Measurements from ENCODE around the gene PPARG.
"Not testable (repeated sequence)": the region's sequence is repeated elsewhere in the genome, so short reads cannot be mapped to it uniquely, and the experiment has no call there.

Gene PPARG

DNA sequence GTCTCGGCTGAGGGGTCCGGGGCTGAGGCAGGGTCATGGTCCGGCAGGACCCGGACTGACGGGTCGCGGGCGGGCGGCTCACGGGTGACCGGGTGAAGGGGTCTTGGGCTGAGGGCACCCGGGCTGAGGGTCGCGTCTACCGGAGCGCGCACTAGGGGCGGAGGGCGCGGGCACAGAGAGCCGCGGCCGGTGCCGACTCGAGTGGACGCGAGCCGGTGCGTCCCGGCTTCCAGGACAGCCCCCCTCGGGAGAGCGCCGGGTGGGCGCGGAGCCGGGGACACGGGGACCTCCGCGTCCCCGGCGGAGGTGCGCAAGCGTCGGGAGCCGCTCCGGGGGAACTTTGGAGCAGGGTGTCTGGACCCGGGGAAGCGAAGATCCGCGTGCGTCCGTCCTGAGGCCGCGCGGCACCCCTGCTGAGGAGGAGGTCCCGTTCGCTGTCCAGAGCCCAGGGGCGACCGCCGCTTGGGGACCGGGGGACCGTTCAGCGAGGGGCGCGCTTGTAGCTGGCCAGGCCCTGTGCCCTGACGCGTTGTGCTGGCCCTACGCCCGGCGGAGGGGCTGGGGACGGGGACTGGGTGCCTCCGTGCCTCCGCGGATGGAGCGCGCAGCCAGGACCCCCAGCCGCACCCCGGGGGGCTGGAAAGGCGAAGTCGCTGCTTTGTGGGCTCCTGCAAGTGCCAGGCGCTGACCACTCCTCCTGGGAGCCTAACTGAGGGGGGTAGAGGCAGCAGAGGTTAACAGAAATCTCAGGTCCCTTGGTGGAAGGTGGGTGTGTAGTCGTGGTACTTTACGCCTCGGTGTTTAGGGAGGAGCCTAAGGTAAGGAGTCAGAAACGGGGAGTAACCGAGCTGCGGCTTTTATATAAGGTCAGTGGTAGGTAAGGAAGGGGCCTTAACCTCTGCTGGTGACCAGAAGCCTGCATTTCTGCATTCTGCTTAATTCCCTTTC, at the start of gene PPARG:
Gene PPARG, plus strand, starts transcription at position 889 of the 948 bp plus-strand sequence. CDS start 90,642 bp downstream, outside the sequence.
- DNase-seq, result no peak

GRCh38 chr3:12239301-12239700, 49.6 kb upstream of the PPARG start:
- no peak for DNase-seq

- no peak for DNase-seq
Measured at GRCh38 chr3:12242772-12243171, 46.1 kb upstream of the PPARG start.

DNA sequence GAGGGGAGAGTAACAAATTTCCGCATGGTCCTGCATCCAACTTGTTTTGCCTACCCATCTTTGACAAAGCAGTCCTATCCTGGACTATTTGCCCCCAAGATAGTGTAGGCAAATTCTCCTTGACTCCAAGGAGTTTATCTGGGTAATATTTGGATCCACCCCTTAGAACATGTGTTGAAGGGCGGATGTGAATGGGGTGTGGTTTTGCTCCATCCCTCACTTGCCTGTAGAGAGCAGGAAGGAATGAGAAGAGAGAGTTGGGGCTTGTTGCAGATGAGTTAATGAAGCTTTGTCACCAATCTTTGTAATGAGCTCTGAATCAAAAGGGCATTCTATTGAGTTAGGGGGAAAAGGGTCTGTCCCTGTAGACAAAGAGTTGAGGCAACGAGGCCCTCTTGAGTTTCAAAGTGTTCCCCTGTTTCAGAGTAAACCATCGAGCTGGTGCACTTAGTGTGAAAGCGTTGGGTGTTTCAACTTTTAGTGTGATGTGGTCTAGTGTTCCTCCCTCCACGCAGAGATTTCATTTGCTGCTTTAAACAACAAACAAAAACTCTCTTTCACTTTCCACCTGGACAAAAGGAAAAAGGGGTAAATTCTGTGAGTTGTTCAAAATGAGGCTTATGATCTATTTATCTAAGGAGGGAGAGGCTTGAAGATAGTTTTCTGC, 42.2 kb upstream of the PPARG start:
- DNase-seq, result no peak

- no peak for DNase-seq
Measured at GRCh38 chr3:12247411-12247810, 41.5 kb upstream of the PPARG start.

DNA sequence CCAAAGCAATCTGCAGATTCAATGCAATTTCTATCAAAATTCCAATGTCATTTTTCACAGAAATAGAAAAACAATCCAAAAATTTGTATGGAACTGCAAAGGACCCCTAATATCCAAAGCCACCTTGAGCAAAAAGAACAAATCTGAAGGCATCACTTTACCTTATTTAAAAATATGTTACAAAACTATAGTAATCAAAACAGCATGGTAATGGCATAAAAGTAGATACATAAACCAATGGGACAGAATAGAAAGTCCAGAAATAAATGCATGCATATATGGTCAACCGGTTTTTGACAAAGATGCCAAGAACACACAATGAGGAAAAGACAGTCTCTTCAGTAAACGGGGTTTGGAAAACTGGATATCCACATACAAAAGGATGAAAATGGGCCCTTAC, 39.4 kb upstream of the PPARG start:
- no peak for DNase-seq

DNA sequence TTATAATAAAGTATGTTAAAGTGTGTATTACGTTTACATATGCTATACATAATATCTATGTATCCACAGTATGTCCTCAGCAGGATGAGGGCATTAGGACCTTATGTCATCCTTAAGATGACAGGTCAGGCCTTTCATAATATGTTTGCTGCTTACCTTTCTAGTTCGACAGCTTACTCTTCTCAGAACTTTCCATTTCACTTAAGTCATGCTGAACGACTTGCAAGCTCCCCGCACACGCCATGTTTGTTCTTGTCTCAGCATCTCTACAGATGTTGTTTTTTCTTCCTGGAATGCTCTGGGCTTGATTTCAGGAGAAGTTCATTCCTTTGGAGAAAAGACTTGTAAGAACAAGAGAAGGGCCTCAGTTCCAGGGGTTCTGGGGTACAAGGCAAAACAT, 36.0 kb upstream of the PPARG start:
- no peak for DNase-seq

DNA sequence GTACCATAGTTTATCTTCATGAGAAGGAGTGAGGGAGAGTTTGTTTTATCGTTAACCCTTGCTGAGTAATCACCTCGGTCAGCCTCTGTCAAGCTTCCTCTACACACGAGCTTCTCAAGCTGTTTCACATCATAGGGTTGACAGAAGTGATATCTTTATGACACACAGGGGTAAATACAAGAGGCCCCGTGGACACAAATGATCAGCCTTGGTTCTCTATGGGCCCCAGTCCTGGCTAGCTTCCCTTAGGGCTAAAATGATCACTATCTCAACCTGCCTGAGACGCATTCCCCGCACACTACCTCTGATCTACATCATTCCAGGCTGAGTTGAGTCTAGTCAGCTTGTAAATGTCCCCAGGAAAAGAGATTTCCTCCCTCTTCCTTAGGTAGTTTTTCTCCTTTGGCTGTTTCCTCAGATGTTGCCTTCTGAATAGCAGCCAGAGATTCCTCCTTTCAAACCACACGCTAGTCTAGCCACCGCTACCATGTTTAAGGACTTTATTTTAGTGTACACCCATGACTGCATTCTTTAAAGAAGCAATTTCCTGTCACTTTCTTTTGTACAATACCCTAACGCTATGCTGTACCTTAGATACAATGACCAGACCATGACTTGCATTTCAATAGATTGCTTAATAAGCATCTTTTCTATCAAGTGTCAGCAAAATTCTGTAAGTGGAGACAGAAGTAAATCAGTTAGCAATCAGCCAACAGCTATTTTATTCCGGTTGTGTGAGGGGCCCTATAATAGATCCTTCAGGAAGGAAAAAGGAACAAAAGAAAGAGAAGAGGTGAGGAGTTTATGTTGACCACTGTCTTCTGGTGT, 35.1 kb upstream of the PPARG start:
- no peak for DNase-seq

- no peak for DNase-seq
Measured at GRCh38 chr3:12255393-12255792, 33.5 kb upstream of the PPARG start.

- DNase-seq, result no peak
Measured at GRCh38 chr3:12258911-12259310, 30.0 kb upstream of the PPARG start.

GRCh38 chr3:12262173-12262572, 26.7 kb upstream of the PPARG start:
- not testable (repeated sequence) for DNase-seq

DNA sequence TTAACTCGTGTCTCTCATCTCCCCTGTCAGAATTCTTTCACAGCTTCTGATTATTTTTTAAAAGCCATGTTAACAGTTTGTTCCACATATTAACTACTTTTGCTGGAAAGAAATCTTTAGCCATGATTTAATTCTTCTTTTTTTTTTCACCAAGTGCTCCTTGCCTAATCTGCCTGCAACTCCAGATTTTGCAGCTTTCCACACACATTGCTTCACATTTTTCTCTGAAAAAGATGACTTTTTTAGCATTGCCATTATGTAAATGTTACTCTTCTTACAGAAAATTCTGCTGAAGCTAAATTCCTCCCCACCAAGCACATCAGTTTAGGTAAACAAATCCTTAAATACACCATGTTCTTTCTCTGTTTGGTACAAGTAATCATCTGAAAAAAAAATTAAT, 23.4 kb upstream of the PPARG start:
- DNase-seq, result no peak

DNA sequence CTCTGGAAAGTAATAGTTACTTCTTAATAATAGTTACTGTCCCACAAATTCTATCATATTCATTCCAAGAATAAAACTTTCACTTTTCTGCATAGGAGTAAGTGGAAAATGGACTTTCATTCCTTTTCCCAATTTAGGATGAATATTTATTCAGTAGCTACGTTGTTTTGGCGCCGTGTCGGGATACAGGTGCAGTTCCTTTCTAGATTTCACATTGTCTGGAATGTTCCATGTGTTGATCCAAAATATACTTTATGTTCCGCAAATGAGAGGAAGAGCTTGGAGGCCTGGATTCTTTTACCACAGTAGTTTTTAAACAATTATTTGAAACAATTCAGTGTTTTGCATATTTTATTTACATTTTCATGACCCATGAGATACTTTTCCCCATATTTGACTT, 22.8 kb upstream of the PPARG start:
- no peak for DNase-seq

DNA sequence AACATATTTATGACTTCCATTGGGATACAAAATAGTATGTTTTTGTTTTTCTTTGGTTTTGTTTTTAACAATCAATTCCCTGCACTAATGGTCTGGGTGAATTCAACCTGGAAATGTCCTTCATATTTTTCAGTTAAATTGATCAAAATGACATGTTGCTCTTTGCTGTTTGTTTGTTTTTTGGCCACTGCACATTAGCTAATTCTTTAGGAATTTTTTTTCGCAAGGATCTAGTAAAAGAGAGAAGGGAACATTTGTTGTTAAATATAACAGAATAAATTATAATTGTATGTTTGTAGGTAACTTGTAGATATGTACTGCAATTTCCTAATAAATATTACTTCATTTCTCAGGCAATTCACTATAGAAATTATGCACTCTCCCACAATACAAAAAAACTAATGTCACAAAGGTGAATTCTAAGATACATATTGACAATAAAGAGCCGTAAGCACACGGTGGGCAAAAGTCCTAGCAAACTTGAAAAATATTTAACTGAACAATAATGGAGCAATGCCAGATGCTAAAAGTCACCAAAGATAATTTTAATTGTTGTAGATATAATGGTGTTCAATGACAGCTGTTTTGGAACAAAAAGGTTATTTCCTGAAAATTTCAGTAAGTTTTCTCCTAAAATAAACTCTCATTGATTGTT, 21.4 kb upstream of the PPARG start:
- no peak for DNase-seq

DNA sequence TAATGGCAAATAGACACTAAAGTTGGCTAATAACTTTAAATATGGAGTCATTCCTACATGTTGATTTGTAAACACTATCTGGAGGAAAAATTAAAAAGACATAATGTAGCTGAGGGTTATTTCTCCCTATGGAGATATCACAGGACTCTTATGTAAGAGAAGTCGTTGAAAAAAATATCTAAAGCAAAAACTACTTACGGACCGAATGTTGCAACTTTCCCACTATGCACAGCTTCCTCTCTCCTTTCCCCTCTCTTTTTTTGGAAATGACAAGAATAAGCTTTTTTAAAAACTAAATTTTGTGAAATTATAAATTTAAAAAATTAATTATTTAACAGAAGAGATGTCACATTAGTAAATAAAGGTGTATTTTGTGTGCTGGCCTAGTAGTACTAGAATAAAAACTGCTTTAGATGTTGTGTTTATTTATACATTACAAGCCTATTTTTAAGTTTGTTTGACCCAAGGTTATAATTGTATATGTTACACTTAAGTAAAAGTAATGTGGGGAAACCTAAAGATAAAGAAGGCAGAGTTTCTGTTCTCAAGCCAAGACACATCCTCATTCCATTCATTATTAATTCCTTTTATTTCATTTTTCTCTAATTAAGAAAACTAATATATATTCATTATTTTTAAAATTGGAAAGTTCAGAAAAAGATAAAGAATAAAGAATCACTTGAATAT, 20.7 kb upstream of the PPARG start:
- peak; percentile 20 for DNase-seq

GRCh38 chr3:12270976-12271375, 17.9 kb upstream of the PPARG start:
- DNase-seq, result no peak

DNA sequence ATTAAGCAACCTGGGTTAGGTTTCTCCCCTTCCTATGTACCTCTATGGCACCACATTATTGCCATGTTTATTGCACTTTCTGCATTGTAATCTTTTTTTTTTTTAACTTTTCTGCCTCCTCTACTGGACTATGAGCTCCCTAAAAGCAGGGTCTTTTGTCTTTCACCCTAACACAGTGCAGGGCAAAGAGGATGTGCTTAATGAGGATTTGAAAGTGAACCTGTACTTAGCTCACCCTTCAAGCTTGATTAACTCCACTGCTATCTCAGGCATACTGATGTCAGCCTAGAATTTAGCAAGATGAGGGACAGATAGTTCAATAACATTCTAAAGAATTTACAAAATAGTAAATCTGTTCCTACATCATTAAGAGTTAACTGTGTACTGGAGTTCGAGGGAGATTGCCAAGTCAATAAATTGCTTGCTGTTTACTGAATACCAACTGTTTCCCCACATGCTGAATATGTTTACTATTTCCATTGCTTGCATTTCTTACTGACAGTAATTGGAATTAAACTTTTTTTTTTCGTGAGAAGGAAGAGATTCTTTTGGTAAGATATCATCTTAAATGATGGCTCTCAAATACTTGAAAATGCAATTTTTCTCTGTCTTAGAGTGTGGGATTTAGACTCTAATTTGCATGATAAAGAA, 15.7 kb upstream of the PPARG start:
- no peak for DNase-seq

DNA sequence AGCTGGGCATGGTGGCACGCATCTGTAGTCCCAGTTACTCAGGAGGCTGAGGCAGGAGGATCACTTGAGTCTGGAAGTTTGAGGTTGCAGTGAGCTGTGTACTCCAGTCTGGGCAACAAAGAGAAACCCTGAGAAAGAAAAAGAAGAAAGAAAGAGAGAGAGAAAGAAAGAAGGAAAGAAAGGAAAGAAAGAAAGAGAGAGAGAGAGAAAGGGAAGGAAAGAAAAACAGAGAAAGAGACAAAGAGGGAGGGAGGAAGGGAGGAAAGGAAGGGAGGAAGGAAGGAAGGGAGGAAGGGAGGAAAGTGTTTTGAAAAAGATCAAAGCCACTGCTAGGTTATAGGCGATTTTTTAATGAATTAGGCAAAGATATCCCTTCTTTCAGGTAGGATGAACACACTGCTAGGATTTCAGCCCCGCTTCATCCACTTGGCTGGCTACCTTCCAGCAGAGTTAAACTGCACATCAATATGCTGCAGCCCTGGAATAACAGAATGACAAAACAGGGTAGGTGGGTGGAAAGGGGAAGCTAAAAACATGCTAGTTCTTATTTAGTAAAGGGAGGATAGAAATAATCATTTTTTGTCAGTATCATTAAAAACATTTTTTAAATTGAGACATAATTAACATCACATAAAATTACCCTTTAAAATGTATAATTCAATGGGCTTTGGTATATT, 12.8 kb upstream of the PPARG start:
- DNase-seq, result no peak

GRCh38 chr3:12276827-12277226, 12.0 kb upstream of the PPARG start:
- not testable (repeated sequence) for DNase-seq

DNA sequence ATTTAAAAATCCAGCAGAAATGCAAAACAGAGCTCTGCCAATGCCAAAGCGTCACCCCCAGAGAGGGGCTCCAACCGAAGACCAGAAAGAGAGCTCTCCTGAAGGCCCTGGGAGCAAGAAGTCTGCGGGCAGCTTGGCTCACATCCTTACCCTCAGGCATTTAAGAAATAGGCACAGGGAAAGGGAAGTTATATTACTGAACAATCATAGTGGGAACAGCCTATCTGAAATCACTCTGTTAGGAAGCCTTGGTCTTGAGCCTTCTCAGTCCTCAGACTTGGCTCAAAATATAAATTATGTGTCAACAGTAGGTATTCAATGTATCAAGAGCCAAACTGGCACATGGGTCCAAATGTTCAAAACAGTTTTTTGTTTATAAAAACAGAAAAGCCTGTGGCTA, 10.3 kb upstream of the PPARG start:
- DNase-seq, result no peak
